K562 (cell line): Measurements from ENCODE around the gene NECTIN4. TPM values are rescaled to one million over a fixed set of nuclear protein-coding genes. Genes with fewer than 3 reads are reported as not detected.
A peak's percentile ranks its signal among the peaks of the same experiment; 100 is the strongest.

Experiments
- FOXJ2 ChIP-seq: fragments of 200-800 bp; sonication (Bioruptor generic); IDR thresholded peaks from 2 replicates; pipeline ENCODE4 v1.6.1; 2016; ENCODE audit warnings: missing genetic modification characterization, missing compliant biosample characterization
- FOXK1 ChIP-seq: sonication (generic); formaldehyde crosslinking; IDR thresholded peaks from 2 replicates; pipeline ENCODE4 v1.8.0; 2022; ENCODE audit warnings: missing genetic modification reagents, mild to moderate bottlenecking, borderline replicate concordance
- HDAC2 ChIP-seq: fragments of 450-650 bp; IDR thresholded peaks from 2 replicates; pipeline ENCODE4 v1.6.1; 2016; ENCODE audit warnings: mild to moderate bottlenecking
- HDAC6 ChIP-seq: IDR thresholded peaks from 2 replicates; pipeline ENCODE4 v1.6.1; 2012; ENCODE audit warnings: low read depth, mild to moderate bottlenecking, control low read depth, inconsistent platforms, low read length, moderate library complexity
- HEY1 ChIP-seq: fragments of 250-450 bp; sonication (Bioruptor Pico); IDR thresholded peaks from 2 replicates; pipeline ENCODE4 v1.5.0; 2020; ENCODE audit warnings: mild to moderate bottlenecking, moderate library complexity, borderline replicate concordance
- KDM1A ChIP-seq, 2 experiments: fragments of 450-650 bp; IDR thresholded peaks; 2 replicates each; pipeline ENCODE4 v1.6.1; 2016; ENCODE audit warnings: mild to moderate bottlenecking in 2 of 2
- NCOR1 ChIP-seq: fragments of 450-650 bp; IDR thresholded peaks from 2 replicates; pipeline ENCODE4 v1.6.1; 2016; ENCODE audit warnings: mild to moderate bottlenecking, moderate library complexity
- NFIX ChIP-seq: fragments of 250-450 bp; sonication (Bioruptor Pico); IDR thresholded peaks from 2 replicates; pipeline ENCODE4 v1.4.0; 2020; ENCODE audit warnings: low read depth, mild to moderate bottlenecking, moderate library complexity
- NFRKB ChIP-seq: fragments of 450-650 bp; IDR thresholded peaks from 2 replicates; pipeline ENCODE4 v1.6.1; 2016; ENCODE audit warnings: low read depth
- PHTF2 ChIP-seq: fragments of 250-450 bp; sonication (Bioruptor Pico); IDR thresholded peaks from 2 replicates; pipeline ENCODE4 v1.5.0; 2021; ENCODE audit warnings: mild to moderate bottlenecking
- POLR2H ChIP-seq: IDR thresholded peaks from 2 replicates; pipeline ENCODE4 v1.6.1; 2016; ENCODE audit warnings: missing genetic modification characterization, low read depth, mild to moderate bottlenecking, control low read depth, missing compliant biosample characterization, moderate library complexity
- PRMT5 ChIP-seq: sonication (generic); formaldehyde crosslinking; IDR thresholded peaks from 2 replicates; pipeline ENCODE4 v1.5.0; 2020; ENCODE audit warnings: missing genetic modification reagents
- RAD51 ChIP-seq: fragments of 450-650 bp; IDR thresholded peaks from 2 replicates; pipeline ENCODE4 v1.7.1; 2016; ENCODE audit warnings: low read depth, mild to moderate bottlenecking, borderline replicate concordance
- RBBP5 ChIP-seq: fragments of 200-600 bp; sonication (generic); IDR thresholded peaks from 2 replicates; pipeline ENCODE4 v1.6.1; 2012; ENCODE audit warnings: borderline replicate concordance, mild to moderate bottlenecking, low read length, control low read depth, inconsistent platforms; ENCODE audit not compliant: insufficient read depth, poor library complexity, severe bottlenecking
- SIRT6 ChIP-seq: IDR thresholded peaks from one replicate; pipeline ENCODE4 v1.6.1; 2012; ENCODE audit warnings: low read depth, mild to moderate bottlenecking, control low read depth, inconsistent platforms, low read length, moderate library complexity
- SMARCA4 ChIP-seq: fragments of 450-650 bp; IDR thresholded peaks from 2 replicates; pipeline ENCODE4 v1.6.1; 2016
- ZNF184 ChIP-seq: sonication (generic); formaldehyde crosslinking; IDR thresholded peaks from 2 replicates; pipeline ENCODE4 v1.5.0; 2020; ENCODE audit warnings: missing genetic modification reagents
- ZNF24 ChIP-seq: fragments of 450-650 bp; IDR thresholded peaks from 2 replicates; pipeline ENCODE4 v1.6.1; 2016
- ZNF551 ChIP-seq: fragments of 250-450 bp; sonication (Bioruptor Pico); IDR thresholded peaks from 2 replicates; pipeline ENCODE4 v1.5.0; 2021; ENCODE audit warnings: mild to moderate bottlenecking, moderate library complexity
- ZNF57 ChIP-seq: fragments of 450-650 bp; formaldehyde crosslinking; IDR thresholded peaks from 2 replicates; pipeline ENCODE4 v1.4.0; 2020; ENCODE audit warnings: mild to moderate bottlenecking, moderate library complexity
- ZNF583 ChIP-seq: fragments of 250-450 bp; sonication (Bioruptor Pico); IDR thresholded peaks from 2 replicates; pipeline ENCODE4 v1.4.0; 2020
- ZNF695 ChIP-seq: fragments of 450-650 bp; formaldehyde crosslinking; IDR thresholded peaks from 2 replicates; pipeline ENCODE4 v1.4.0; 2020; ENCODE audit warnings: mild to moderate bottlenecking, moderate library complexity
- ZNF79 ChIP-seq: fragments of 250-450 bp; sonication (Bioruptor Pico); IDR thresholded peaks from 2 replicates; pipeline ENCODE4 v1.4.0; 2020; ENCODE audit warnings: low read depth, mild to moderate bottlenecking, moderate library complexity
- polyA plus RNA-seq, 8 experiments: library from polyadenylated mRNA; depleted of rRNA in 4 of 8; stranded (reverse) in 5 of 8; unstranded in 3 of 8; fragments of >200 nt; fragmentation: Nextera tagmentation in 2 of 8; fragmentation: Illumina TruSeq in 1 of 8; extraction: Ambion mirVana in 2 of 8; extraction: Trizol in 1 of 8; gene quantifications; 2 replicates each; pipeline versions ENCODE4 v1.2.1 to v1.2.3, GENCODE V29; 2011 to 2014; ENCODE audit warnings: inconsistent platforms in 1 of 8, missing spikeins in 1 of 8
- total RNA-seq, 7 experiments: library from RNA; depleted of rRNA in 6 of 7; stranded (reverse); fragments of >200 nt in 6 of 7; fragmentation: Illumina TruSeq in 2 of 7; extraction: Trizol in 2 of 7; gene quantifications; 2 replicates each; pipeline versions ENCODE4 v1.2.1 to v1.2.3, GENCODE V29; 2011 to 2021; ENCODE audit warnings: low replicate concordance in 1 of 7
- TF ChIP-seq, protein P1 (sequence below): fragments of 250-450 bp; sonication (Bioruptor Pico); IDR thresholded peaks from 2 replicates; pipeline ENCODE4 v1.5.1; 2021; ENCODE audit warnings: mild to moderate bottlenecking
- TF ChIP-seq, protein P2 (sequence below): IDR thresholded peaks from 2 replicates; pipeline ENCODE4 v1.6.1; 2016; ENCODE audit warnings: missing genetic modification characterization, missing compliant biosample characterization
- TF ChIP-seq, protein P3 (sequence below), 2 experiments: fragments of 450-650 bp in 1 of 2; sonication (generic) in 1 of 2; formaldehyde crosslinking in 1 of 2; IDR thresholded peaks in 1 of 2; conservative IDR thresholded peaks in 1 of 2; 2 replicates each; pipeline versions ENCODE4 v1.6.1 to v1.8.1; 2016 to 2023; ENCODE audit warnings: mild to moderate bottlenecking in 2 of 2, moderate library complexity in 2 of 2, inconsistent platforms in 1 of 2, missing genetic modification reagents in 1 of 2
- TF ChIP-seq, protein P4 (sequence below): fragments of 450-650 bp; formaldehyde crosslinking; IDR thresholded peaks from 2 replicates; pipeline ENCODE4 v1.4.0; 2020; ENCODE audit warnings: mild to moderate bottlenecking, moderate library complexity

Gene NECTIN4
- total and polyA plus RNA-seq, 9 of the 15 experiments (the other 6 are each of a cell fraction or from before 2014, with no cell fraction given), result 0.01 to 0.09 TPM; not detected in 7

DNA sequence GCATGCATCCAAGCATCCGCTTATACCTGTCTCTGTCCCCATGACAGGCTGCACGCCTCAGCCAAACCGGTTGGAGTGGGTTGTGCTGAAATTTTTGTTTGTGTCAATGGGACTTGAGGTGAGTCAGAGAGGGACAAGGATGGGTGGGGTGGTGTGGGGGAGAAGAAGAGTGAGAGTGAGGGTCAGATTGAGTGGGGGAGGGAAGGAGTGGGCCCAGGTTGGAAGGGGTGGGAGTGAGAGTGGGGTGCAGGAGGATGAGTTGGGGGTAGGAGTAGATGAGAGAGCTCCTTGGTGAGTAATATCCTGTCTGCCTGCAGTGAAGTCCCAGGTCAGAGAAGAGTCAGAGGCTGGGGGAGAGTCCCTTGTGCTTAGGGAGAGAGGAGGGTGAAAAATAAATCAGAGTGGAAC lies 3.3 kb upstream of the NECTIN4 start (continued):
- TF ChIP-seq RAD51 (no peak), RBBP5 (no peak), ZNF583 (CRISPR knock-in tag) (no peak), FOXK1 (CRISPR knock-in tag) (no peak), ZNF551 (CRISPR knock-in tag) (no peak), NCOR1 (no peak), ZNF57 (CRISPR knock-in tag) (no peak), ZNF24 (no peak), HEY1 (CRISPR knock-in tag) (no peak), KDM1A (IDR thresholded peaks at IDR 0.05) (0 out of 4 replicates have a peak, but pooled peaks of 1 of the 2 experiments have one; percentile 42), NFIX (CRISPR knock-in tag) (no peak), SIRT6 (no peak), ZNF695 (CRISPR knock-in tag) (no peak), NFRKB (no peak), ZNF184 (no peak), SMARCA4 (peak; percentile 46; the same call in 1 of the 2 replicates), HDAC2 (no peak), FOXJ2 (tag) (no peak), PHTF2 (CRISPR knock-in tag) (no peak), PRMT5 (CRISPR knock-in tag) (no peak), ZNF79 (CRISPR knock-in tag) (no peak), POLR2H (no peak), HDAC6 (no peak)
- TF ChIP-seq, protein P1, sequence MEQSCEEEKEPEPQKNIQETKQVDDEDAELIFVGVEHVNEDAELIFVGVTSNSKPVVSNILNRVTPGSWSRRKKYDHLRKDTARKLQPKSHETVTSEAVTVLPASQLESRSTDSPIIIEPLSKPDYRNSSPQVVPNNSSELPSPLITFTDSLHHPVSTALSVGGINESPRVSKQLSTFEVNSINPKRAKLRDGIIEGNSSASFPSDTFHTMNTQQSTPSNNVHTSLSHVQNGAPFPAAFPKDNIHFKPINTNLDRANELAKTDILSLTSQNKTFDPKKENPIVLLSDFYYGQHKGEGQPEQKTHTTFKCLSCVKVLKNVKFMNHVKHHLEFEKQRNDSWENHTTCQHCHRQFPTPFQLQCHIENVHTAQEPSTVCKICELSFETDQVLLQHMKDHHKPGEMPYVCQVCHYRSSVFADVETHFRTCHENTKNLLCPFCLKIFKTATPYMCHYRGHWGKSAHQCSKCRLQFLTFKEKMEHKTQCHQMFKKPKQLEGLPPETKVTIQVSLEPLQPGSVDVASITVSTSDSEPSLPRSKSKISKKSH (CRISPR knock-in tag), result no peak
- TF ChIP-seq, protein P2, sequence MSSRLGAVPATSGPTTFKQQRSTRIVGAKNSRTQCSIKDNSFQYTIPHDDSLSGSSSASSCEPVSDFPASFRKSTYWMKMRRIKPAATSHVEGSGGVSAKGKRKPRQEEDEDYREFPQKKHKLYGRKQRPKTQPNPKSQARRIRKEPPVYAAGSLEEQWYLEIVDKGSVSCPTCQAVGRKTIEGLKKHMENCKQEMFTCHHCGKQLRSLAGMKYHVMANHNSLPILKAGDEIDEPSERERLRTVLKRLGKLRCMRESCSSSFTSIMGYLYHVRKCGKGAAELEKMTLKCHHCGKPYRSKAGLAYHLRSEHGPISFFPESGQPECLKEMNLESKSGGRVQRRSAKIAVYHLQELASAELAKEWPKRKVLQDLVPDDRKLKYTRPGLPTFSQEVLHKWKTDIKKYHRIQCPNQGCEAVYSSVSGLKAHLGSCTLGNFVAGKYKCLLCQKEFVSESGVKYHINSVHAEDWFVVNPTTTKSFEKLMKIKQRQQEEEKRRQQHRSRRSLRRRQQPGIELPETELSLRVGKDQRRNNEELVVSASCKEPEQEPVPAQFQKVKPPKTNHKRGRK (tag), result no peak
- TF ChIP-seq, protein P3, sequence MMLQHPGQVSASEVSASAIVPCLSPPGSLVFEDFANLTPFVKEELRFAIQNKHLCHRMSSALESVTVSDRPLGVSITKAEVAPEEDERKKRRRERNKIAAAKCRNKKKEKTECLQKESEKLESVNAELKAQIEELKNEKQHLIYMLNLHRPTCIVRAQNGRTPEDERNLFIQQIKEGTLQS (IDR thresholded peaks at IDR 0.05), result peak; percentile 54; the same call in 1 of the 2 replicates
- TF ChIP-seq, protein P3 (CRISPR knock-in tag; conservative IDR thresholded peaks at IDR 0.05), result no peak
- TF ChIP-seq, protein P4, sequence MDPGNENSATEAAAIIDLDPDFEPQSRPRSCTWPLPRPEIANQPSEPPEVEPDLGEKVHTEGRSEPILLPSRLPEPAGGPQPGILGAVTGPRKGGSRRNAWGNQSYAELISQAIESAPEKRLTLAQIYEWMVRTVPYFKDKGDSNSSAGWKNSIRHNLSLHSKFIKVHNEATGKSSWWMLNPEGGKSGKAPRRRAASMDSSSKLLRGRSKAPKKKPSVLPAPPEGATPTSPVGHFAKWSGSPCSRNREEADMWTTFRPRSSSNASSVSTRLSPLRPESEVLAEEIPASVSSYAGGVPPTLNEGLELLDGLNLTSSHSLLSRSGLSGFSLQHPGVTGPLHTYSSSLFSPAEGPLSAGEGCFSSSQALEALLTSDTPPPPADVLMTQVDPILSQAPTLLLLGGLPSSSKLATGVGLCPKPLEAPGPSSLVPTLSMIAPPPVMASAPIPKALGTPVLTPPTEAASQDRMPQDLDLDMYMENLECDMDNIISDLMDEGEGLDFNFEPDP (CRISPR knock-in tag), result no peak
